SK-N-SH treated with all-trans-retinoic acid at 6 μM for 48 hours (cell line): ENCODE data around the gene BRAT1.

ENCODE experiments used
- ATAC-seq: fragments of 200-7000 bp; cut with Tn5 transposase; 3 replicates; pipeline ENCODE4 v1.9.1; 2020; ENCODE audit warnings: mild to moderate bottlenecking, moderate library complexity
- BACH2 ChIP-seq: fragments of 250-450 bp; sonication (Bioruptor Pico); IDR thresholded peaks from 2 replicates; pipeline ENCODE4 v1.9.0; 2021; ENCODE audit warnings: mild to moderate bottlenecking, borderline replicate concordance
- ESRRG ChIP-seq: fragments of 250-450 bp; sonication (Bioruptor Pico); IDR thresholded peaks from 2 replicates; pipeline ENCODE4 v1.6.1; 2021; ENCODE audit warnings: mild to moderate bottlenecking
- GLIS3 ChIP-seq: fragments of 250-450 bp; sonication (Bioruptor Pico); IDR thresholded peaks from 2 replicates; pipeline ENCODE4 v1.5.0; 2020; ENCODE audit warnings: mild to moderate bottlenecking, moderate library complexity
- OSR1 ChIP-seq: fragments of 250-450 bp; sonication (Bioruptor Pico); IDR thresholded peaks from 2 replicates; pipeline ENCODE4 v1.8.0; 2022; ENCODE audit warnings: moderate library complexity, mild to moderate bottlenecking, inconsistent platforms
- PATZ1 ChIP-seq: fragments of 250-450 bp; sonication (Bioruptor Pico); IDR thresholded peaks from 2 replicates; pipeline ENCODE4 v1.8.0; 2020; ENCODE audit warnings: mild to moderate bottlenecking, moderate library complexity, borderline replicate concordance
- PPARA ChIP-seq: fragments of 250-450 bp; sonication (Bioruptor Pico); IDR thresholded peaks from 2 replicates; pipeline ENCODE4 v1.5.0; 2020; ENCODE audit warnings: mild to moderate bottlenecking, borderline replicate concordance
- RARB ChIP-seq: fragments of 250-450 bp; sonication (Bioruptor Pico); IDR thresholded peaks from 2 replicates; pipeline ENCODE4 v1.8.0; 2021; ENCODE audit warnings: mild to moderate bottlenecking, moderate library complexity
- SNAI2 ChIP-seq: fragments of 250-450 bp; sonication (Bioruptor Pico); IDR thresholded peaks from 2 replicates; pipeline ENCODE4 v1.5.0; 2020; ENCODE audit warnings: mild to moderate bottlenecking, moderate library complexity
- TCF4 ChIP-seq: fragments of 250-450 bp; sonication (Bioruptor Pico); IDR thresholded peaks from 2 replicates; pipeline ENCODE4 v1.8.0; 2021; ENCODE audit warnings: mild to moderate bottlenecking, moderate library complexity, borderline replicate concordance
- TOX ChIP-seq: fragments of 250-450 bp; sonication (Bioruptor Pico); IDR thresholded peaks from 2 replicates; pipeline ENCODE4 v1.8.0; 2021; ENCODE audit warnings: mild to moderate bottlenecking, moderate library complexity, borderline replicate concordance
- ZC3H10 ChIP-seq: fragments of 250-450 bp; sonication (Bioruptor Pico); IDR thresholded peaks from 2 replicates; pipeline ENCODE4 v1.5.1; 2021; ENCODE audit warnings: mild to moderate bottlenecking, moderate library complexity
- ZFP3 ChIP-seq: fragments of 250-450 bp; sonication (Bioruptor Pico); IDR thresholded peaks from 2 replicates; pipeline ENCODE4 v1.5.0; 2020; ENCODE audit warnings: mild to moderate bottlenecking, moderate library complexity
- ZNF565 ChIP-seq: fragments of 450-650 bp; formaldehyde crosslinking; conservative IDR thresholded peaks from 2 replicates; pipeline ENCODE4 v1.5.0; 2020; ENCODE audit warnings: low read depth, mild to moderate bottlenecking, moderate library complexity
- ZNF8 ChIP-seq: fragments of 450-650 bp; formaldehyde crosslinking; IDR thresholded peaks from 2 replicates; pipeline ENCODE4 v1.5.0; 2020; ENCODE audit warnings: mild to moderate bottlenecking, moderate library complexity
- TF ChIP-seq, protein P1 (sequence below): fragments of 250-450 bp; sonication (Bioruptor Pico); IDR thresholded peaks from 2 replicates; pipeline ENCODE4 v1.5.0; 2020; ENCODE audit warnings: mild to moderate bottlenecking, moderate library complexity
- TF ChIP-seq, protein P2 (sequence below): fragments of 250-450 bp; sonication (Bioruptor Pico); IDR thresholded peaks from 2 replicates; pipeline ENCODE4 v1.8.0; 2021; ENCODE audit warnings: low read depth, mild to moderate bottlenecking, moderate library complexity, borderline replicate concordance
- TF ChIP-seq, protein P3 (sequence below): fragments of 250-450 bp; sonication (Bioruptor Pico); IDR thresholded peaks from 2 replicates; pipeline ENCODE4 v1.5.1; 2021; ENCODE audit warnings: mild to moderate bottlenecking, moderate library complexity

BRAT1 gene

DNA sequence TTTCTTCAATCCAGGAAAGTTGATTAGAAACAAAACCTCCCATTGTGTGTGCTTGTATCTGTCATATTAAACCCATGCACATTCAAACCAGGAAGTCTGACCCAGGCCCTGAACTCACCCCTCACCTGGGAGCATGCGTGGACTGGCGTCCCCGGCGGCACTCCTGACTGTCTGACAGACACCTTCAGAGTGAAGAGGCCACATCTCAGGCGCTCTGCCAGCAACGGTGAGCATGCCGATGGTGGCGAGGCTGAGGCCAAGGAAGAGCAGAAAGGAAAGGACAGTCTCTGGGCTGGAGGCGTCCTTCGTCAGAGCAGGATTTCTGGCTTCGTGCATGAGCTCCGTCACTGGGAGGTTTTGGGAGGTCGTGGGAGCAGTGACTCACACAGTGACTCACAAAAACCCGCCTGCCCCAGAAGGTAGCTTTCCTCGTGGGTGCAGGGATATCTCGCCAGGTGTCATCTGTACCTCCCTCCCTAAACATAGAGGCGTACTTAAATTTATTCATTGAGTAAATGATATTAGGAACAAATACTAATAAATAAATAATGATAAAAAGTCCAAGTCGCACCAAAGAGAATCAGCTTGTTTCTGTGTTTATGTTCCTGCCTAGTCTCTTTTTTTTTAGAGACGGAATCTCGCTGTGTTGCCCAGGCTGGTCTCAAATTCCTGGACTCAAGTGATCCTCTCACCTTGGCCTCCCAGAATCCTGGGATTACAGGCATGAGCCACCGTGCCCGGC, 16.9 kb upstream of the BRAT1 start:
- ATAC-seq: peak; percentile 51; the same call in 2 of the 3 replicates

GRCh38 chr7:2571409-2571808, 16.1 kb upstream of the BRAT1 start:
- TF ChIP-seq PATZ1 (no peak), ZC3H10 (CRISPR knock-in tag) (no peak), TOX (CRISPR knock-in tag) (no peak), ZNF565 (CRISPR knock-in tag) (no peak), GLIS3 (CRISPR knock-in tag) (no peak), RARB (CRISPR knock-in tag) (no peak), PPARA (CRISPR knock-in tag) (no peak), OSR1 (CRISPR knock-in tag) (no peak), SNAI2 (CRISPR knock-in tag) (no peak)
- TF ChIP-seq, protein P1, sequence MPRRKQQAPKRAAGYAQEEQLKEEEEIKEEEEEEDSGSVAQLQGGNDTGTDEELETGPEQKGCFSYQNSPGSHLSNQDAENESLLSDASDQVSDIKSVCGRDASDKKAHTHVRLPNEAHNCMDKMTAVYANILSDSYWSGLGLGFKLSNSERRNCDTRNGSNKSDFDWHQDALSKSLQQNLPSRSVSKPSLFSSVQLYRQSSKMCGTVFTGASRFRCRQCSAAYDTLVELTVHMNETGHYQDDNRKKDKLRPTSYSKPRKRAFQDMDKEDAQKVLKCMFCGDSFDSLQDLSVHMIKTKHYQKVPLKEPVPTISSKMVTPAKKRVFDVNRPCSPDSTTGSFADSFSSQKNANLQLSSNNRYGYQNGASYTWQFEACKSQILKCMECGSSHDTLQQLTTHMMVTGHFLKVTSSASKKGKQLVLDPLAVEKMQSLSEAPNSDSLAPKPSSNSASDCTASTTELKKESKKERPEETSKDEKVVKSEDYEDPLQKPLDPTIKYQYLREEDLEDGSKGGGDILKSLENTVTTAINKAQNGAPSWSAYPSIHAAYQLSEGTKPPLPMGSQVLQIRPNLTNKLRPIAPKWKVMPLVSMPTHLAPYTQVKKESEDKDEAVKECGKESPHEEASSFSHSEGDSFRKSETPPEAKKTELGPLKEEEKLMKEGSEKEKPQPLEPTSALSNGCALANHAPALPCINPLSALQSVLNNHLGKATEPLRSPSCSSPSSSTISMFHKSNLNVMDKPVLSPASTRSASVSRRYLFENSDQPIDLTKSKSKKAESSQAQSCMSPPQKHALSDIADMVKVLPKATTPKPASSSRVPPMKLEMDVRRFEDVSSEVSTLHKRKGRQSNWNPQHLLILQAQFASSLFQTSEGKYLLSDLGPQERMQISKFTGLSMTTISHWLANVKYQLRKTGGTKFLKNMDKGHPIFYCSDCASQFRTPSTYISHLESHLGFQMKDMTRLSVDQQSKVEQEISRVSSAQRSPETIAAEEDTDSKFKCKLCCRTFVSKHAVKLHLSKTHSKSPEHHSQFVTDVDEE (CRISPR knock-in tag): no peak
- TF ChIP-seq, protein P2, sequence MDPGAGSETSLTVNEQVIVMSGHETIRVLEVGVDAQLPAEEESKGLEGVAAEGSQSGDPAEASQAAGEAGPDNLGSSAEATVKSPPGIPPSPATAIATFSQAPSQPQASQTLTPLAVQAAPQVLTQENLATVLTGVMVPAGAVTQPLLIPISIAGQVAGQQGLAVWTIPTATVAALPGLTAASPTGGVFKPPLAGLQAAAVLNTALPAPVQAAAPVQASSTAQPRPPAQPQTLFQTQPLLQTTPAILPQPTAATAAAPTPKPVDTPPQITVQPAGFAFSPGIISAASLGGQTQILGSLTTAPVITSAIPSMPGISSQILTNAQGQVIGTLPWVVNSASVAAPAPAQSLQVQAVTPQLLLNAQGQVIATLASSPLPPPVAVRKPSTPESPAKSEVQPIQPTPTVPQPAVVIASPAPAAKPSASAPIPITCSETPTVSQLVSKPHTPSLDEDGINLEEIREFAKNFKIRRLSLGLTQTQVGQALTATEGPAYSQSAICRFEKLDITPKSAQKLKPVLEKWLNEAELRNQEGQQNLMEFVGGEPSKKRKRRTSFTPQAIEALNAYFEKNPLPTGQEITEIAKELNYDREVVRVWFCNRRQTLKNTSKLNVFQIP (CRISPR knock-in tag): no peak
- TF ChIP-seq, all 23 proteins: peak for 0
- no peak for ATAC-seq

More for the DNA sequence above, 16.9 kb upstream of the BRAT1 start:
- TF ChIP-seq ZFP3 (CRISPR knock-in tag): peak; percentile 32; the same call in 1 of the 2 replicates
- TF ChIP-seq ZC3H10 (CRISPR knock-in tag): no peak

GRCh38 chr7:2570021-2570420, 14.7 kb upstream of the BRAT1 start:
- TF ChIP-seq BACH2 (CRISPR knock-in tag) (no peak), ZFP3 (CRISPR knock-in tag) (no peak), OSR1 (CRISPR knock-in tag) (no peak), PPARA (CRISPR knock-in tag) (no peak), ESRRG (CRISPR knock-in tag) (no peak), TCF4 (CRISPR knock-in tag) (no peak), ZNF8 (CRISPR knock-in tag) (no peak), ZC3H10 (CRISPR knock-in tag) (no peak), ZNF565 (CRISPR knock-in tag) (no peak)
- TF ChIP-seq, protein P2 (CRISPR knock-in tag): no peak
- TF ChIP-seq, protein P3, sequence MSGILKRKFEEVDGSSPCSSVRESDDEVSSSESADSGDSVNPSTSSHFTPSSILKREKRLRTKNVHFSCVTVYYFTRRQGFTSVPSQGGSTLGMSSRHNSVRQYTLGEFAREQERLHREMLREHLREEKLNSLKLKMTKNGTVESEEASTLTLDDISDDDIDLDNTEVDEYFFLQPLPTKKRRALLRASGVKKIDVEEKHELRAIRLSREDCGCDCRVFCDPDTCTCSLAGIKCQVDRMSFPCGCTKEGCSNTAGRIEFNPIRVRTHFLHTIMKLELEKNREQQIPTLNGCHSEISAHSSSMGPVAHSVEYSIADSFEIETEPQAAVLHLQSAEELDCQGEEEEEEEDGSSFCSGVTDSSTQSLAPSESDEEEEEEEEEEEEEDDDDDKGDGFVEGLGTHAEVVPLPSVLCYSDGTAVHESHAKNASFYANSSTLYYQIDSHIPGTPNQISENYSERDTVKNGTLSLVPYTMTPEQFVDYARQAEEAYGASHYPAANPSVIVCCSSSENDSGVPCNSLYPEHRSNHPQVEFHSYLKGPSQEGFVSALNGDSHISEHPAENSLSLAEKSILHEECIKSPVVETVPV (CRISPR knock-in tag): no peak
- TF ChIP-seq, protein P1 (CRISPR knock-in tag): no peak
- TF ChIP-seq, all 23 proteins: peak for 0
- no peak for ATAC-seq
